Putamen (tissue), 1 donor: ENCODE measurements around the gene KNL1.
"Not testable (repeated sequence)": the region's sequence is repeated elsewhere in the genome, so short reads cannot be mapped to it uniquely, and the experiment has no call there.

Source experiments
- DNase-seq: peaks from one replicate; pipeline ENCODE4 v3.0.0-alpha.2; 2016; ENCODE audit warnings: low spot score

The KNL1 gene

GRCh38 chr15:40676906-40677305 is 82.9 kb downstream of the KNL1 start:
- DNase-seq: not testable (repeated sequence)

GRCh38 chr15:40680151-40680550 is 86.1 kb downstream of the KNL1 start:
- DNase-seq: no peak

GRCh38 chr15:40680959-40681358 is 86.9 kb downstream of the KNL1 start:
- DNase-seq: not testable (repeated sequence)

GRCh38 chr15:40684381-40684780 is 90.3 kb downstream of the KNL1 start:
- no peak for DNase-seq

GRCh38 chr15:40685376-40685775 is 91.3 kb downstream of the KNL1 start:
- DNase-seq: no peak

GRCh38 chr15:40688932-40689799 is 95.1 kb downstream of the KNL1 start:
- DNase-seq: no peak

- DNase-seq: no peak
Measured at GRCh38 chr15:40691737-40692136, 97.7 kb downstream of the KNL1 start.

- DNase-seq: no peak
Measured at GRCh38 chr15:40693904-40694687, 100.0 kb downstream of the KNL1 start.

GRCh38 chr15:40694688-40695468 is 100.8 kb downstream of the KNL1 start, which contains the start of gene RAD51:
RAD51 (plus strand) TSS chr15:40695174; CDS start chr15:40698759, 3,585 bp downstream.
- DNase-seq: peak; percentile 91

GRCh38 chr15:40695469-40695890 is 101.4 kb downstream of the KNL1 start:
- no peak for DNase-seq

- DNase-seq: no peak
Measured at GRCh38 chr15:40696228-40696627, 102.2 kb downstream of the KNL1 start.

- DNase-seq: no peak
Measured at GRCh38 chr15:40697916-40698315, 103.9 kb downstream of the KNL1 start.

GRCh38 chr15:40702077-40702476 is 108.0 kb downstream of the KNL1 start:
- DNase-seq: no peak

GRCh38 chr15:40706121-40706520 is 112.1 kb downstream of the KNL1 start:
- no peak for DNase-seq
